Measurements from ENCODE around the gene CS.
"Not testable (repeated sequence)": the region's sequence is repeated elsewhere in the genome, so short reads cannot be mapped to it uniquely, and the experiment has no call there.

Gene CS

DNA sequence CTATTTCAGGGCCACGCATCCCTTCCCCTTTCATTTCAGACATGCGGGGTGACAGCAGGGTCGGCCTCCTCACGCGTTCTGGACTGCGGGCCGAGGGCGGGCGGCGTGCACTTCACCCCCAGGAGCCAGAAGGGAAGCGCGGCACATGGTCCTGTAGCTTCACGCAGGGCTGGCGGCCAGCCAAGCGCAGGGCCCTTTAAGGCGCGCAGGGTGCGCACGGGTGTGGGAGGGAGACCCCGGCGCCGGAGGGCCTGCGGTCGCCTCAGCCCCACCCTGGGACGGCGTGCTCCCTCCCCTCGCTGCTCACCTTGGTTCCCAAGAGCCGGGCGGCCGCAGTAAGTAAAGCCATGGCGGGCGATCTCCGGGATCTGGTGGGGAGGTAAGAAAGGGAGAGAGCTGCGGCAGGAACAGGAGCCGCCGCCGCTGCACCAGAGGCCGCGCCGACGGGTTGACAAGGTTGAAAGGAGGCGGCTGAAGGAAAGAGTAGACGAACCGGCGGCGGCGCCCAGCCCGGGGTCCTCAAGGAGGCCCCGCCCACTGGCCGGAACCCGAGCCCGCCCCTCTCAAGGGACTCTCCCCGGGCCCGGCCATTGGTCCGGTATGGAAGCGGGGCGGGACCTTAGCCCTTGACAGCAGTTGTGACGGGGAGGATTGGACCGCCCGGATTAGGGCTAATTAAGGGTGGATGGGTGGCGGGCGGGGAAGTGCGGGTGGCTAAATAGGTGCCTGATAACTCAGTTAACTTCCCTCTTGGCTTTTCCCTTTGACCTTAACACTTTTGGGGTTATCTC, at the start of gene CS:
Gene CS (minus strand): TSS at position 478 of the 791 bp plus-strand sequence. CDS start 129 bp downstream, at position 349.
- DNase-seq = peak; percentile 88

DNA sequence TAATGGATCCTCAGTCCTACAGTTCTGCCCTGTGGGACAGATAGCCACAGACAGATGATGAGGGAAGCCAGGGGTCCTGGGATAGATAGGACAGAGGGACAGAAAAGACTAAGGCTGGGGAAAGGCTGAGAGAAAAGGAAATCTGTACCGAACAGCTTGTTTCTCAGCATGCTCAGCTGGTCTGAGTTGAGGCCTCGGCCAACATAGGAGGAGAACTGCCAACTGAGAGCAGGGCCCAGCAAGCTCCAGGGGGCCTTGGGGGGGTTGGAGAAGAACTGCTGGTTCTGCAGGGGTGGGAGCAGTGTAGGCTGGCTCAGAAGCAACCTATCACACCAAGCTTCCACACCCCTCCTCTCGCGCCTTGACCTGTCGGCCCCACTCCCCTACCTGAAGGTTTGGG, 48.6 kb upstream of the CS start:
- no peak for DNase-seq

DNA sequence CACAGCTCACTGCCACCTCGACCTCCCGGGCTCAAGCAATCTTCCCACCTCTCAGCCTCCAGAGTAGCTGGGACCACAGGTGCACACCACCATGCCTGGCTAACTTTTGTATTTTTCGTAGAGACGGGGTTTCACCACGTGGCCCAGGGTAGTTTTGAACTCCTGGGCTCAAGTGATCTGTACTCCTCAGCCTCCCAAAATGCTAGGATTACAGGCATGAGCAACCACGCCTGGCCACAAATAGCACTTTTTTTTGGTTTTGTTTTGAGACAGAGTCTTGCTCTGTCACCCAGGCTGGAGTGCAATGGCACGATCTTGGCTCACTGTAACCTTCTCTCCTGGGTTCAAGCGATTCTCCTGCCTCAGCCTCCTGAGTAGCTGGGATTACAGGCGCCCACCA, 47.1 kb upstream of the CS start:
- not testable (repeated sequence) for DNase-seq

DNA sequence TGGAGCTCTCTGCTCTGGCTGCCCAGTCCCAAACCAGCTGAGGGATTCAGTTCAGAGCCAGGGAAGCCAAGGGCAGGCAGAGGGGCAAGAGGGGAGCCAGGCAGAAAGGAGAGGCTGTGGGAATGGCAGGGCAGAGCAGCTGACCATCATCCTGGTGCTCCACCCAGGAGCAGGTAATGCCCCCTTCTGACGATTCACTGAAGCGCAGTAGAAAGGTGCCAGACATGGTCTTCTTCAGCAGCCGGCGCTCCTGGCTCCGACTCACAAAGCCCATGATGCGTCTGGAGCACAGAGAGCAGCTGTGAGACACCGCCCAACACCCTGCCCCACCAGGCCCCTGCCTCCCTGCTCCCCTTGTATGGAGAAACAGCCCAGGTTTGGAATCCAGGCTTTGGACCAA, 46.5 kb upstream of the CS start:
- no peak for DNase-seq

DNA sequence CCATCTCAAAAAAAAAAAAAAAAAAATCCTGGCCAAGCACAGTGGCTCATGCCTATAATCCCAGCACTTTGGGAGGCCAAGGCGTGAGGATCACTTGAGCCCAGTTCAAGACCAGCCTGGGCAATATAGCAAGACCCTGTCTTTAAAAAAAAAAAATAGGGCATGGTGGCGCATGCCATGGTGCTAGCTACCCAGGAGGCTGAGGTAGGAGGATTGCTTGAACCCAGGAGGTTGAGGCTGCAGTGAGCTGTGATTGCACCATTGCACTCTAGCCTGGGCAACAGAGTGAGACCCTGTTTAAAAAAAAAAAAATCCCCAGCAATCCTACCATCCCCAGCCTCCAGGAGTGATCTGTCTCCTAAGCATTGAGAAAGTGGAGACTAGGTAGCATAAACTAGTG, 42.2 kb upstream of the CS start:
- not testable (repeated sequence) for DNase-seq

DNA sequence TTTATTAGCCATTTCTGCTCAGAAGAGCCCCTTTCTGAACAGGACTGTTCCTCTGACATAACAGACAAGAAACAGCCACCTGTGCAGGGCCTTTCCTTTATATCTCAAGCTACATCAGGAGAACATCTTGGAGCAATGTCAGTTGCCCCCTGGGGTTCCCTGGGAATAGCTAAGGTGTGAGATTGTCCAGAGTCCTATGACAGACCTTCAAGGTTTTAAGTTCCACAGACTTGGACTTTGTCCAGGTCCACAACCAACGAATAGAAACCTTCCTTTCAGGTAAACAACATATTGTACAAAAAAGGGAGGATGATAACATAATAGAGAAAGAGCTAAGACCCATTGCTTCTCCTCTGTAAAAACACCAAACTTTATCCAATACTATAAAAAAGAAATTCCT, 41.5 kb upstream of the CS start:
- DNase-seq = no peak

DNA sequence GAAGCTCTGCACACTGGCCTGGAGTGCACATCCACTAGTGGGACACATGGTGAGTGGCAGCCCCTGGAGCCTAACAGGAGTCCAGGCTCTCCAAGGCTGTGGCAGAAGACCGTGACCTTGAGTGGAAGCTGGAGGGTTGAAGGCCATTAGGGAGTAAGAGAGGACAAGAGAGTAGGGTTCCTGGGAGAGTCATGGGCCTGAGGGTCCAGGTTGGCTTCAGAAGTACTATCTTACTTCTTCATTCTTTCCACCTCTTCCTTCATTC, 39.0 kb upstream of the CS start:
- DNase-seq = no peak

DNA sequence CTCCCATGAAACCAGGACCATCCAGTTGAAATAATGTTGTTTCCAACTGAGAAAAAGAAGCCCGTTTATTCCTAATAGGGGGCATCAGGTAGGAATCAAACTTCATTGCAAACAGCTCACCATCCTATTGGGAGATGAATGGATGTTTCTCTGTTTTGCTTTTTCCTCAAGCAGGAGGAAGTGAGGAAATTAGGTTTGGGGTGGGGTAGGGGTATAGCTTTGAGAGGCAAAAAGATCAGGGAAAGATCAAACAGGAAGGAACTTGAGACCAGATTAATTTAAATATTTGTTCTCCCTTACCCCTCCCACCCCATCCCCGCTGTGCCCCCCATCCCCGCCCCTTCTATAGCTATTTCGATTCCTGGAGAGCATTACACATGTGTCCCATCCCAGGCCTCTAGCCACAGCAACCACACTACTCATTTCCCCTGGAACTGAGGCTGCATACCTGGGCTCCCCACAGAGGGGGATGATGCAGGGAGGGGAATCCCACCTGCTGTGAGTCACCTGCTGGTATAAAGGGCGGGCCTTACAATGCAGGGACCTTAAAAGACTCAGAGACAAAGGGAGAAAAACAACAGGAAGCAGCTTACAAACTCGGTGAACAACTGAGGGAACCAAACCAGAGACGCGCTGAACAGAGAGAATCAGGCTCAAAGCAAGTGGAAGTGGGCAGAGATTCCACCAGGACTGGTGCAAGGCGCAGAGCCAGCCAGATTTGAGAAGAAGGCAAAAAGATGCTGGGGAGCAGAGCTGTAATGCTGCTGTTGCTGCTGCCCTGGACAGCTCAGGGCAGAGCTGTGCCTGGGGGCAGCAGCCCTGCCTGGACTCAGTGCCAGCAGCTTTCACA, 38.4 kb upstream of the CS start, which contains the start of gene IL23A:
Gene IL23A (plus strand): TSS at position 577 of the 850 bp plus-strand sequence. CDS start 161 bp downstream, at position 738.
- no peak for DNase-seq

DNA sequence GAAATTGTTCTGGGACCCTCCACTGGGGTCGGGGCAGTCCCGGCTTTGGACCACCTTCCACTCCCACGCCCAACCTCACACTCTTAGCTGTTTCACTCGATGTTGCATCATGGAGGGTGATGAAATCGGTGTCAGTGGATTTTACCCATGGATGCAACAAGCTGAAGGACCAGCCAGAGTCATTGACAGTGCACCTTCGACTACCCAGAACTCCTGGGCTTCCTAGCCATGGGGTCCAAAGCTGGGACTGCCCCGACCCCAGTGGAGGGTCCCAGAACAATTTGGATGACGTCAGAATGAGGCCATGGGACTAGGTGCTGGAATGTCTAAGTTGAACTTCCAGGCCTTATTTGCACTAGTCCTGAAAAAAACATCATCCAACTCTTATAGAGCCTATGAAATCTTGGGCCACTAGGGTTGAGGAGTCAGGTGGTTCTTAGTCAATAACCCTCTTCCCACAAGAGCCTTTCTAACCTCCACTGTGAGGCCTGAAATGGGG, 37.7 kb upstream of the CS start:
- no peak for DNase-seq

DNA sequence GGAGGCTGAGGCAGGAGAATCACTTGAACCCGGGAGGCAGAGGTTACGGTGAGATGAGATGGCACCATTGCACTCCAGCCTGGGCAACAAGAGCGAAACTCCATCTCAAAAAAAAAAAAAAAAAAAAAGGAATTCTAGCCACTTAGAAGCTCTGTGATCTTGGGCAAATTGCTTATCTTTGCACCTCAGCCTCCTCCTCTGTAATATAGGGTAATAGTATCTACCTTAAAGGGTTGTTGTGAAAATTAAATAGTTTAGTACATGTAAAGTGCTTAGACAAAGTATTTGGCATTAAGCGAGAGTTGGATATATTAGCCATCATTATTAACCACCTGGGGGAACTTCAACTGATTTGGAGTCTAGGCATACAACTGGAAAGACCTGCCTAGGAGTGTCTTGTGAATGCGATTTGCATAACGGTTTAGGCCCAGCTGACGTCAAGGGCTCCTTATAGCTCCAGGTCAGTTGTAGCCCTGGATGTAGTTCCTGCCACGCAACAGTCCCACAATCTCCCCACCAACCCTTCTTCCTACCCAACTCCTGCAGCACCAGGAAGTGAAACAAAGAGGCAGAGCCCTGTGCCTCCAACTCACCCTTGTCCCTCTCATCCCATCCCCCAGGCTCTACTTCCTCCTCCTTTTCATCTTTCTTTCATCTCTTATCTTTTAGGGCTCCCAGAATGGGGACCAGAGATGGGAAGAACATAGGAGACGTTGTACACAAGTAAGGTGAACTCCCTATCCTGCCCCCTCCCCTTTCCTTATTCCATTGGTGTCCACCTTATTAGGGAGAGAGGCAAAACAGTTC, 36.4 kb upstream of the CS start:
- no peak for DNase-seq

DNA sequence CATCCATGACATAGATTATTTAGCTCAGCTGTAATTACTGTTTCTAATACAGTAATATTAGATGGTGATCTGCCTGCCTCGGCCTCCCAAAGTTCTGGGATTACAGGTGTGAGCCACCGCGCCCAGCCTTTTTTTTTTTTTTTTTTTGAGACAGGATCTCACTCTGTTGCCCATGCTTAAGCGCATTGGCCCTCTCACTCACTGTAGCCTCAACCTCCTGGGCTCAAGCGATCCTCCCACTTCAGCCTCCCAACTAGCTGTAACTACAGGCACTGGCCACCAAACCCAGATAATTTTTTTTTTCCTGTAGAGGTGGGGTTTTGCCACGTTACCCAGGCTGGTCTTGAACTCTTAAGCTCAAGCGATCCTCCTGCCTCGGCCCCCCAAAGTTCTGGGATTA, 35.4 kb upstream of the CS start:
- DNase-seq = not testable (repeated sequence)

DNA sequence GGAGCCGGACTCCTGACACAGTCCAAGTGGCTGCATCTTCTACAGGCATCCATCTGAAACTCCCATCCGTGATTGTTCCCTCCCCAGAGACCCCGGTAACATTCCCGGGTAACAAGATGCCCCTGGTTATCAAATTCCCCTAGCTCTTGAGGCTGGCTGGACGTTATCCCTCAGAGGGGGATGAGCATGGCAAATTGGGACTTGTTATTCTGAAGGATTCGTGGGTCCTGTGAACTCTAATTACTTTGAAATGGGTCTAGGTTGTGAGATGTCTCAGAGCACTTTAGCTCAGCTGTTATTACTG, 34.3 kb upstream of the CS start:
- DNase-seq = no peak

DNA sequence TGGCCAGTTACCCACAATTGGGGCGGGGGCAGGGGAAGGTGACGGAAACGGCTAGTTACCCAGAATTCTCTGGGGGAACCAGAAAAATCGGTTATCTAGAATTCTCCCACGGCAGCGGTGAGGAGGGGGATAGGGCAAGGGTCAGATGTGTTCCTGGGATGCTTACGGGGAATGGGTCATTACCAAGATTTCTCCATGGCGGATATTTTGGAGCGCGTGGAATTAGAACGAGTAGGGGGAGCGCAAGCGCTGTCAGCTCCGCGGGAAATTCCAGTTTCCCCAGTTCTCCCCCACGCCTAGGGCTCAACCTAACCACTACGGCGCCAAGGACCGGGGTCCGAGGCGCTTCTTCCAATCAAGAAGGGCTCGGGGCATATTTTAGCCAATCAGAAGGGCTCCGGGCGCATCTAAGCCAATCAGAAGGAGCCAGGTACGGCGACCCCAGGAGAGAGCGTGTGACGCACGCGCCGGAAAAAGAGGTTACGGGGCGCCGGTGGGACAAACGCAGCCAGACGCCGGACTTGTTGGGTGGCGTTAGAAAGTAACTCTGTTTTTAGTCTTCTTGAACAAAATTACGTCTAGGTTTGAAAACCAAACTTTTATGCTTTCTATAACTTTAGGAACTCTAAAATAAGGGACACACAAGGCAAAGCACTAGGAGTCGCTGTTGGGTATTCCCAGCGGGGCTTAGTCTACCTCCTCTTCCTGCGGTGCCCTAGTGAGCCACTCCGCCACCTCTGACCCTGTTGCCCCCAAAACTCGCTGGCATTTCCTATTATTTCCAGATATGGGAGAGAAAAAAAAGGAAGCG, 33.8 kb upstream of the CS start, which contains the start of gene PAN2:
Gene PAN2 (minus strand): TSS at position 322 of the 811 bp plus-strand sequence. CDS start 906 bp downstream, outside the sequence.
- DNase-seq = peak; percentile 87

DNA sequence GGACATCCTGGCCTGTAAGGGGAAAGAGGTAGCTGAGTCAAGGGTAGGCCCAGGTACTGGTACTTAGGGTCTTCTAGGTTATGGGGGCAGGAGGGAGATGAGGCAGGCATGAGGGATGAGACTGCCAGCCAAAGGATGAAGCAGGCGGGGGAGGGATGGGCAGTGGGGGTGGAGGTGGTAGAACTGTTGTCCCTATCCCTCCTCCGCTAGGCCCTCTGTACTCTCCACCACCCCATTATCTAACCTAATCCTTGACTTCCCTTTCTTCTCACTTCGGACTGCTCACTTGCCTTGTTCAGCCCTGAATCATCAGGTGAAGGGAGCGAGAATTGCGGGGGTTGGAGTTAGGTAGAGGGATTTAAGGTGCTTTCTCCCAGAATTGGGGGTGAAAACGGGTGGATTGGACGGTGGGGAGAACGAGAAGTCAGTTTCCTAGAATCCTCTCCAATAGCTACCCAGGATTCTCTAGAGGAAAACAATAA, 33.1 kb upstream of the CS start:
- no peak for DNase-seq

DNA sequence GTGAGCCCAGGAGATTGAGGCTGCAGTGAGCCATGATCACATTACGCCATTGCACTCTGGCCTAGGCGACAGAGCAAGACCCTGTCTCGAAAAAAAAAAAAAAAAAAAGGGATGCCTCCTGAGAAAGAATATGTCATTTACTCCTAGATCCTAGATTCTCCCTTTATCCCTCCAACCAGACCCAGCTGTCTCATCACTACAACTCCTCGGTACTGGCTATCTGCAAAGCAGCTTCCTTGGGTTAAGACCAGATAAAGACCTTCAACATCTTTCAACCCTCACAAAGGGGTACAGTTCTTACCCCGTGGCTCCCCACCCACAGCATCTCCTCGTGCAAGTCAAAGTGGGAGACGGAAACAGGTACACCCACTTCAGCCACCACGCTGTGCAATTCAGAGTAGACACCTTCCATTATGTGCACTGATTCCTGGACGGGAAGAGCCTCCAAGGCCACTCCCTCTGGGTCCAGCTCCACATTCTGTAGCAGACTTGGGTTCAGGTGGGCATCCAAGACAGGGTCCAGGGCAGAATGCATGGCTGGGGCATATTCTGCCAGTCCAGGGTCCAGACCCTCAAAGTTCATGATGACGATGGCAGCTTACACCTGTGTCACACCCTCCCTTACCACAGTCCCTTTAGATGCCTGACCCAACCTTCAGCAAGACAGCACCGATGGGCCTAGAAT, 32.5 kb upstream of the CS start:
- no peak for DNase-seq

DNA sequence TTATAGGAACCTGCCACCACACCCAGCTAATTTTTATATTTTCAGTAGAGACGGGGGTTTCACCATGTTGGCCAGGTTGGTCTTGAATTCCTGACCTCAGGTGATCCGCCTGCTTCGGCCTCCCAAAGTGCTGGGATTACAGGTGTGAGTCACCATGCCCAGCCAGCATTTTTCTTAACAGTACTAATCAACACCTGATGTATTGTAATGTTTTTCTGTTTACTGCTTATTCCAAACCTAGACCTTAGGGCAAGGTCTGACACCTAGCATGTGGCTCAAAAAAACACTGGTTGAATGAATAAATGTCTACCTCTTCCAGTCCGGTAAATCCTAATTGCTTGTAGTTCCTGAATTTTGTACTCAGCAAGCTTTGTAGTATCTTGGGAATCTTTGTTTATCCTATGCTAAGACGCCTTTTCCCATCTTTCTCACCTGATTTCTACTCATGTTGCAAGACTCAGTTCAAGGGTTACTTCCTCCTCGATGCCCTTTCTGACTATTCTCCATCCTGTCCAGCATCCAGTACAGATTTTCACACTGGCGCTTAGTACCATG, 30.9 kb upstream of the CS start:
- DNase-seq = no peak

DNA sequence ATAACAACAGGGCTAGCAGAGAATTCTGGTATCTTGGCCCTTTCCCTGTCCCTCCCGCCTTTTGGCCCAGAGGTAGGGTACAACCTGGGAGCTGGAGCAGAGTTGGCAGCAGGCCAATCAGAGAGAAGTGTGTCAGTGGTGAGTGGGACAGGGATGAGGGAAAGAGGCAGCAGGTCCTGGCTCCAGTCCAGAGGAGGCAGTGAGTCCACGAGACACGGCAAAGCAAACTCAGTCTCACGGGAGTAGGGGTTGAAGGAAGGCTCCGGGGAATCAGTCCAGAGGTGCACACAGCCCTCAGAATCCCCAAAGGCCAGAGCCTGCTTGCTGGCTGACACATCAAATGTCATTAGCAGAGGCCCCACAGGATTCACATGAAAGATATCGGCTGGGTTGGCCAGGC, 26.4 kb upstream of the CS start:
- no peak for DNase-seq

DNA sequence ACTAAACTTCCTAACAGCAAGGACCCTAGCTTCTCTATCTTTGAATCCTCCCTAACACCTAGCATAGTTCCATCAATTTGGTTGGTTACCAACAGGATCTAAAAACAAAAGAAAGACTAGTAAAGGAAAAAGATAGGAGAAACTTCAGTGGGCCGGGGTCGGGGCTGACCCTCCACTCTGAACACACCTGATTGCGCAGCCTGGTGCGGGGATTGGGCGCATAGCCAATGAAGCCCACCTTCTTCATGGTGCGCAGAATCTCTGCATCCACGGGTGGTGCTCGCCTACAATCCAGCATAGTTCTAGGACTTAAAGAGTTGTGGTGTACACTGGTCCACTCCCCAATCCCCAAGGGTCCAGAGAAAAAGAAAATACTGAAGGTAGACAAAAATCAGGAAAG, 26.0 kb upstream of the CS start:
- DNase-seq = no peak

DNA sequence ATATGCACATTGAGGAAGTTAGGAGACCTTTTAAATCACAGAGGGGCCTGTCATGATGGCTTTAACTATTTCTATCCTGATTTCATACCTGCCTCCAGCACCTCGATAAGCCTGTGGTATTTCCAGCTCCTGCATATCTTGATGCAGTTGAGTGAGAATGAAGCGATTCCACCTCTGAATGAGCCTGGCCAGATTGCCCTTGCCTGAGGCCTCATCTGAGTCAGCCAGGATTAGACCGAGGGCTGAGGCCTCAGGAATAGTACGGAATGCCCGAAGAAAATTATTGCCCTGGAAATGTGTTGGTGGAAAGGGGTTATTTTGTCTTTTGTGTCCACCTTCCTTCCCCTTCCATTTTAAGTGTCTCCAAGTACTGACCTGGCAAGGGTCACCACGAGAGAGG, 24.1 kb upstream of the CS start:
- DNase-seq = no peak

DNA sequence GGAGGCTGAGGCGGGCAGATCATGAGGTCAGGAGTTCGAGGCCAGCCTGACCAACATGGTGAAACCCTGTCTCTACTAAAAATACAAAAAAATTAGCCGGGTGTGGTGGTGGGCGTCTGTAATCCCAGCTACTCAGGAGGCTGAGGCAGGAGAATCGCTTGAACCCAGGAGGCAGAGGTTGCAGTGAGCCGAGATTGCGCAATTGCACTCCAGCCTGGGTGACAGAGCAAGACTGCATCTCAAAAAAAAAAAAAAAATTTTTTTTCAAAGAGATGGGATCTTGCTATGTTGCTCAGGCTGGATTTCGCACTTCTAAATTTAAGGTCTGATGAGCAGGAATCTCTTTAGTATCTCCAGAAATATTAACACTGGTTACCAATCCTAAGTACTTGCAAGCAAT, 21.5 kb upstream of the CS start:
- not testable (repeated sequence) for DNase-seq

DNA sequence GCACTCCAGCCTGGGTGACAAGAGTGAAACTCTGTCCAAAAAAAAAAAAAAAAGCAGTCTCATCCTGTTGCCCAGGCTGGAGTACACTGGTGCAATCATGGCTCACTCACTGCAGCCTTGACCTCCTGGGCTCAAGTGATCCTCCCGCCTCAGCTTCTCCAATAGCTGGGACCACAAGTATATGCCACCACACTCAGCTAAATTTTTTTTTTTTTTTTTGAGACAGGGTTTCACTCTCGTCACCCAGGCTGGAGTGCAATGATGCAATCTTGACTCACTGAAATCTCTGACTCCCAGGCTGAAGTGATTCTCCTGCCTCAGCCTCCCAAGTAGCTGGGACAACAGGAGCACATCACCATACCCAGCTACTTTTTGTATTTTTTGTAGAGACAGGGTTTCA, 20.9 kb upstream of the CS start:
- no peak for DNase-seq

All from DMS79 (cell line).